ENCODE data around the gene PASK.

DNA sequence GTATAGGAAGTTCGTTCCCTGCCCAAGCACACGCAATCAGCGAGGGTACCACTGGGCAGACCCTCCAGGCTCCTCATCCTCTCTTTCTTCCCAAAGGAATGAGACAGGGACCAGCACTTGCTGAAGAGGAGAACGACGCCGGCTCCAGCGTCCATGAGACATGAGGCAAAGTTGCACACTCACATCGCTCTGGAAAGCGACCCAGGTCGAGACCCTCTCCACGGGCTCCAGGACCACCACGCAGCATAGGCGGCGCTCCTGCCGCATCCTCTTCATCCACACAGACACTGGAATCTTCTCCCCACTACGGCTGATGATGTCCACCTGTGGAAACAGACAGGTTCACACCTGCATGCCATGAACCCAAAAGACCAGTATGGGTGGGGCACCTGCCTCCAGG is 10.8 kb downstream of the PASK start:
- no peak for TF ChIP-seq POLR2A (IDR thresholded peaks at IDR 0.05)
- no peak for TF ChIP-seq CTCF (IDR thresholded peaks at IDR 0.05 in 4 of 5, conservative IDR thresholded peaks at IDR 0.05 in 1 of 5)

All from gastrocnemius medialis (tissue), 4 donors.